ENCODE data around the gene R3HDM2. TPM values are rescaled to one million over a fixed set of nuclear protein-coding genes. Genes with fewer than 3 reads are reported as not detected.
A peak's percentile ranks its signal among the peaks of the same experiment; 100 is the strongest.

The R3HDM2 gene
- total and polyA plus RNA-seq, 8 donors, result 14.5 to 39.8 (median 24.4) TPM

- ATAC-seq, result no peak
- no peak overlapping the region for H3K27ac ChIP-seq
Observed at GRCh38 chr12:57462912-57463253, 32.0 kb upstream of the R3HDM2 start.

GRCh38 chr12:57462251-57462911 lies 31.5 kb upstream of the R3HDM2 start:
- intact Hi-C loops (cut with DNase I), result no loop called here
- peaks cover 0 to 12% (median 10%) of the 10 kb centered on the region in 3 donors for H3K4me1 ChIP-seq

More at GRCh38 chr12:57462912-57463253, 32.0 kb upstream of the R3HDM2 start:
- FAIRE-seq (no peak), DNase-seq (no peak)
- H3K4me3 ChIP-seq, result no peak overlapping the region
- H3K9me3 ChIP-seq, result no peaks in the 10 kb centered on the region
- H3K4me1 ChIP-seq, result peaks cover 0 to 12% (median 10%) of the 10 kb centered on the region in 3 donors
- intact Hi-C loops (cut with DNase I), result no loop called here
- H3K36me3 ChIP-seq, result no peaks in the 10 kb centered on the region
- H3K27me3 ChIP-seq, result no peaks in the 10 kb centered on the region
- 16 to 22% methylated on average over 5 of the region's 5 CpGs for WGBS, 2 donors
- TF ChIP-seq CTCF (IDR thresholded peaks at IDR 0.05), result no peak

GRCh38 chr12:57461917-57462250 lies 31.0 kb upstream of the R3HDM2 start:
- FAIRE-seq (no peak), DNase-seq (no peak), ATAC-seq (no peak)
- Histone ChIP-seq H3K9me3 (no peaks in the 10 kb centered on the region), H3K36me3 (no peaks in the 10 kb centered on the region), H3K27ac (peak overlapping the region in 1 of 4 donors; percentile 85), H3K4me1 (peaks cover 0 to 12% (median 10%) of the 10 kb centered on the region in 3 donors), H3K27me3 (no peaks in the 10 kb centered on the region), H3K4me3 (peak overlapping the region; percentile 19 to 70 (median 34))
- intact Hi-C loops (cut with DNase I), result no loop called here
- no peak for TF ChIP-seq CTCF (IDR thresholded peaks at IDR 0.05)
- 0 to 2% methylated on average over 9 of the region's 9 CpGs for WGBS, 2 donors

More at GRCh38 chr12:57462251-57462911, 31.5 kb upstream of the R3HDM2 start:
- peak overlapping the region in 3 of 4 donors; percentile 31 to 85 (median 57) for H3K27ac ChIP-seq
- peak overlapping the region; percentile 19 to 70 (median 34) for H3K4me3 ChIP-seq
- no peak for FAIRE-seq
- no peaks in the 10 kb centered on the region for H3K9me3 ChIP-seq
- WGBS, 2 donors, result 0% methylated on average over 28 of the region's 28 CpGs
- H3K27me3 ChIP-seq, result no peaks in the 10 kb centered on the region
- peak; percentile 78 to 87 (median 84) for ATAC-seq
- H3K36me3 ChIP-seq, result no peaks in the 10 kb centered on the region
- peak; percentile 86 to 93 (median 90) for TF ChIP-seq CTCF (IDR thresholded peaks at IDR 0.05)
- DNase-seq, result peak; percentile 81 to 93 (median 89)

GRCh38 chr12:57461276-57461916 lies 30.6 kb upstream of the R3HDM2 start:
- Histone ChIP-seq H3K36me3 (no peaks in the 10 kb centered on the region), H3K9me3 (no peaks in the 10 kb centered on the region), H3K27ac (peak overlapping the region in 1 of 4 donors; percentile 85), H3K27me3 (no peaks in the 10 kb centered on the region), H3K4me1 (peaks cover 0 to 12% (median 10%) of the 10 kb centered on the region in 3 donors), H3K4me3 (peak overlapping the region; percentile 19 to 70 (median 34))
- DNase-seq, result peak in 2 of 6 donors; percentile 50 to 60
- intact Hi-C loops (cut with DNase I), result no loop called here
- peak; percentile 5 to 19 (median 6) for ATAC-seq
- WGBS, 2 donors, result 2% methylated on average over 27 to 32 of the region's 32 CpGs
- no peak for FAIRE-seq
- no peak for TF ChIP-seq CTCF (IDR thresholded peaks at IDR 0.05)

- Histone ChIP-seq H3K27ac (no peak overlapping the region), H3K4me3 (peak overlapping the region in 1 of 4 donors; percentile 70), H3K9me3 (no peaks in the 10 kb centered on the region), H3K4me1 (peaks cover 0 to 12% (median 10%) of the 10 kb centered on the region in 3 donors), H3K36me3 (no peaks in the 10 kb centered on the region), H3K27me3 (no peaks in the 10 kb centered on the region)
- 1 to 5% methylated on average over 19 of the region's 19 CpGs for WGBS, 2 donors
- DNase-seq, result peak in 2 of 6 donors; percentile 54 to 83
- FAIRE-seq, result no peak
- no peak for ATAC-seq
- no peak for TF ChIP-seq CTCF (IDR thresholded peaks at IDR 0.05)
- intact Hi-C loops (cut with DNase I), result no loop called here
Observed at GRCh38 chr12:57460841-57461275, 30.0 kb upstream of the R3HDM2 start.
